ENCODE results near the gene DLK2. TPM values are rescaled to one million over a fixed set of nuclear protein-coding genes. Genes with fewer than 3 reads are reported as not detected.

Gene DLK2
- total and polyA plus RNA-seq, 2 of the 13 experiments (the other 11 are each of a cell fraction or from before 2014, with no cell fraction given), result 1.2 to 3.8 TPM

DNA sequence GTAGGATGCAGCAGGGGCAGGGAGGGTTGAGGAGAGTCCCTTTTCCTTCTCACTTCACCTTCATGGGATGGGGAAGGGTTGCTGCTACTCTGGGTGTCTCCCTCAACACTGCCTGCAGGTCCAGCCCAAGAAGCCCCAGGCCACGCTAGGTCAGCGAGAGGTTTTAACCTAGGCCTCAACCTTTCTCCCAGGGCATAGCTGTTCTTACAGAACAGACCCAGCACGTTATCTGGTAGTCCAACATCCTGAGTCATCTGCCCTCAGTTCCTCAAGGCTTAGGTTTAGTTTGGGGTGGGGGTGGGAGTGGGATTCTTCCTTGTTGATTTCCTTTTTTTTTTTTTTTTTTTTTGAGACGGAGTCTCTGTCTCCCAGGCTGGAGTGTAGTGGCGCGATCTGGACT lies 39.0 kb upstream of the DLK2 start (continued):
- no peak for TF ChIP-seq ELF3 (CRISPR knock-in tag; IDR thresholded peaks at IDR 0.05)
- TF ChIP-seq ZNF33B (CRISPR knock-in tag; IDR thresholded peaks at IDR 0.05), result no peak
- TF ChIP-seq ZNF101 (CRISPR knock-in tag; IDR thresholded peaks at IDR 0.05; ENCODE audit: borderline replicate concordance, low read depth), result no peak
- TF ChIP-seq ATF6 (CRISPR knock-in tag; conservative IDR thresholded peaks at IDR 0.05), result no peak
- no peak for TF ChIP-seq GLMP (CRISPR knock-in tag; IDR thresholded peaks at IDR 0.05; ENCODE audit: borderline replicate concordance)
- TF ChIP-seq, protein P1, sequence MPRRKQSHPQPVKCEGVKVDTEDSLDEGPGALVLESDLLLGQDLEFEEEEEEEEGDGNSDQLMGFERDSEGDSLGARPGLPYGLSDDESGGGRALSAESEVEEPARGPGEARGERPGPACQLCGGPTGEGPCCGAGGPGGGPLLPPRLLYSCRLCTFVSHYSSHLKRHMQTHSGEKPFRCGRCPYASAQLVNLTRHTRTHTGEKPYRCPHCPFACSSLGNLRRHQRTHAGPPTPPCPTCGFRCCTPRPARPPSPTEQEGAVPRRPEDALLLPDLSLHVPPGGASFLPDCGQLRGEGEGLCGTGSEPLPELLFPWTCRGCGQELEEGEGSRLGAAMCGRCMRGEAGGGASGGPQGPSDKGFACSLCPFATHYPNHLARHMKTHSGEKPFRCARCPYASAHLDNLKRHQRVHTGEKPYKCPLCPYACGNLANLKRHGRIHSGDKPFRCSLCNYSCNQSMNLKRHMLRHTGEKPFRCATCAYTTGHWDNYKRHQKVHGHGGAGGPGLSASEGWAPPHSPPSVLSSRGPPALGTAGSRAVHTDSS (CRISPR knock-in tag; conservative IDR thresholded peaks at IDR 0.05), result no peak
- TF ChIP-seq, protein P2, sequence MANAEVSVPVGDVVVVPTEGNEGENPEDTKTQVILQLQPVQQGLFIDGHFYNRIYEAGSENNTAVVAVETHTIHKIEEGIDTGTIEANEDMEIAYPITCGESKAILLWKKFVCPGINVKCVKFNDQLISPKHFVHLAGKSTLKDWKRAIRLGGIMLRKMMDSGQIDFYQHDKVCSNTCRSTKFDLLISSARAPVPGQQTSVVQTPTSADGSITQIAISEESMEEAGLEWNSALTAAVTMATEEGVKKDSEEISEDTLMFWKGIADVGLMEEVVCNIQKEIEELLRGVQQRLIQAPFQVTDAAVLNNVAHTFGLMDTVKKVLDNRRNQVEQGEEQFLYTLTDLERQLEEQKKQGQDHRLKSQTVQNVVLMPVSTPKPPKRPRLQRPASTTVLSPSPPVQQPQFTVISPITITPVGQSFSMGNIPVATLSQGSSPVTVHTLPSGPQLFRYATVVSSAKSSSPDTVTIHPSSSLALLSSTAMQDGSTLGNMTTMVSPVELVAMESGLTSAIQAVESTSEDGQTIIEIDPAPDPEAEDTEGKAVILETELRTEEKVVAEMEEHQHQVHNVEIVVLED (CRISPR knock-in tag; IDR thresholded peaks at IDR 0.05; ENCODE audit: borderline replicate concordance), result 0 out of 2 replicates have a peak, but pooled peaks have one; percentile 22
- no peak for TF ChIP-seq ZNF761 (CRISPR knock-in tag; conservative IDR thresholded peaks at IDR 0.05)
- TF ChIP-seq, protein P3, sequence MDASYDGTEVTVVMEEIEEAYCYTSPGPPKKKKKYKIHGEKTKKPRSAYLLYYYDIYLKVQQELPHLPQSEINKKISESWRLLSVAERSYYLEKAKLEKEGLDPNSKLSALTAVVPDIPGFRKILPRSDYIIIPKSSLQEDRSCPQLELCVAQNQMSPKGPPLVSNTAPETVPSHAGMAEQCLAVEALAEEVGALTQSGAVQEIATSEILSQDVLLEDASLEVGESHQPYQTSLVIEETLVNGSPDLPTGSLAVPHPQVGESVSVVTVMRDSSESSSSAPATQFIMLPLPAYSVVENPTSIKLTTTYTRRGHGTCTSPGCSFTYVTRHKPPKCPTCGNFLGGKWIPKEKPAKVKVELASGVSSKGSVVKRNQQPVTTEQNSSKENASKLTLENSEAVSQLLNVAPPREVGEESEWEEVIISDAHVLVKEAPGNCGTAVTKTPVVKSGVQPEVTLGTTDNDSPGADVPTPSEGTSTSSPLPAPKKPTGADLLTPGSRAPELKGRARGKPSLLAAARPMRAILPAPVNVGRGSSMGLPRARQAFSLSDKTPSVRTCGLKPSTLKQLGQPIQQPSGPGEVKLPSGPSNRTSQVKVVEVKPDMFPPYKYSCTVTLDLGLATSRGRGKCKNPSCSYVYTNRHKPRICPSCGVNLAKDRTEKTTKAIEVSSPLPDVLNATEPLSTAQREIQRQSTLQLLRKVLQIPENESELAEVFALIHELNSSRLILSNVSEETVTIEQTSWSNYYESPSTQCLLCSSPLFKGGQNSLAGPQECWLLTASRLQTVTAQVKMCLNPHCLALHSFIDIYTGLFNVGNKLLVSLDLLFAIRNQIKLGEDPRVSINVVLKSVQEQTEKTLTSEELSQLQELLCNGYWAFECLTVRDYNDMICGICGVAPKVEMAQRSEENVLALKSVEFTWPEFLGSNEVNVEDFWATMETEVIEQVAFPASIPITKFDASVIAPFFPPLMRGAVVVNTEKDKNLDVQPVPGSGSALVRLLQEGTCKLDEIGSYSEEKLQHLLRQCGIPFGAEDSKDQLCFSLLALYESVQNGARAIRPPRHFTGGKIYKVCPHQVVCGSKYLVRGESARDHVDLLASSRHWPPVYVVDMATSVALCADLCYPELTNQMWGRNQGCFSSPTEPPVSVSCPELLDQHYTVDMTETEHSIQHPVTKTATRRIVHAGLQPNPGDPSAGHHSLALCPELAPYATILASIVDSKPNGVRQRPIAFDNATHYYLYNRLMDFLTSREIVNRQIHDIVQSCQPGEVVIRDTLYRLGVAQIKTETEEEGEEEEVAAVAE (CRISPR knock-in tag; IDR thresholded peaks at IDR 0.05; ENCODE audit: borderline replicate concordance), result no peak
- TF ChIP-seq SIN3A (IDR thresholded peaks at IDR 0.05; ENCODE audit: borderline replicate concordance, low read depth, low read length), result 0 out of 2 replicates have a peak, but pooled peaks have one; percentile 5
- TF ChIP-seq, protein P4, sequence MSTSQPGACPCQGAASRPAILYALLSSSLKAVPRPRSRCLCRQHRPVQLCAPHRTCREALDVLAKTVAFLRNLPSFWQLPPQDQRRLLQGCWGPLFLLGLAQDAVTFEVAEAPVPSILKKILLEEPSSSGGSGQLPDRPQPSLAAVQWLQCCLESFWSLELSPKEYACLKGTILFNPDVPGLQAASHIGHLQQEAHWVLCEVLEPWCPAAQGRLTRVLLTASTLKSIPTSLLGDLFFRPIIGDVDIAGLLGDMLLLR (CRISPR knock-in tag; IDR thresholded peaks at IDR 0.05), result no peak
- TF ChIP-seq ZFAT (CRISPR knock-in tag; conservative IDR thresholded peaks at IDR 0.05), result no peak
- no peak for TF ChIP-seq ARNT (IDR thresholded peaks at IDR 0.05)
- peak; percentile 73; the same call in 1 of the 2 replicates for TF ChIP-seq ZNF547 (CRISPR knock-in tag; IDR thresholded peaks at IDR 0.05)
- TF ChIP-seq ZKSCAN5 (CRISPR knock-in tag; IDR thresholded peaks at IDR 0.05), result no peak
- TF ChIP-seq IKZF4 (CRISPR knock-in tag; IDR thresholded peaks at IDR 0.05; ENCODE audit: borderline replicate concordance, low read depth, not compliant biosample characterization), result peak; percentile 49
